Measurements from ENCODE around the gene PFDN1. TPM values are rescaled to one million over a fixed set of nuclear protein-coding genes. Genes with fewer than 3 reads are reported as not detected.

The PFDN1 gene
- total and polyA plus RNA-seq, 10 of the 15 experiments (the other 5 are each of a cell fraction or from before 2014, with no cell fraction given): 62.9 to 193 (median 102) TPM

DNA sequence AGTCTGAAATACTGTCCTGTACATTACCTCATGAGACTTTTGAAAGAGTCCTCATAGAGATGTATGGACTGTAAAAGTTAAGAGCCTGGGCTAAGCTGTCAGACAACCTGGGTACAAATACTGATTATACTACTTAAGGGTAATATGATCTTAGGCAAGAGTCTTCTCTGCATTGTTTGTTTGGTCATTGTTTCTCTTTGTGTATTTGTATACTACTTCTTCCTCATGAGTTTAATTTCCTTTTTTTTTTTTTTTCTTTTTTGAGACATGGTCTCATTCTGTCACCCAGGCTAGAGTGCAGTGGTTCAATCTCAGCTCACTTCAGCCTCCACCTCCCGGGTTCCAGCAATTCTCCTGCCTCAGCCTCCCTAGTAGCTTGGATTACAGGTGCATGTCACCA lies 2.6 kb upstream of the PFDN1 start:
- ChIA-PET SMC1A (ENCODE audit: uncharacterized antibody, unreplicated experiment) (interaction anchor here (0.9 to 1.2 kb wide), 2 partner anchors 10 to 38 kb away, joined by 3 read pairs; no protein-coding TSS in a partner anchor), POLR2A (interaction anchor here (0.6 kb wide), 2 partner anchors 94 to 256 kb away, joined by 3 to 6 read pairs; no protein-coding TSS in a partner anchor), RAD21 (ENCODE audit: unreplicated experiment) (no interaction called here), CTCF (interaction anchor here (2.4 kb wide), 1 partner anchor 47 kb away, joined by 13 read pairs; no protein-coding TSS in a partner anchor)
- Histone ChIP-seq H3K4me1 (ENCODE audit: control insufficient read depth, insufficient read depth, low read length) (no peaks in the 10 kb centered on the region), H3K9ac (ENCODE audit: control insufficient read depth, insufficient read depth, low read length) (no peak overlapping the region), H3K27ac (ENCODE audit: control insufficient read depth, insufficient read depth) (no peak overlapping the region), H2AFZ (ENCODE audit: control insufficient read depth, low read depth, low read length) (no peak overlapping the region), H3K27me3 (replicated peaks in 1 of 2; ENCODE audit: control insufficient read depth in 2 of 2, insufficient read depth in 2 of 2, low read length in 1 of 2) (no peaks in the 10 kb centered on the region), H3K9me3 (replicated peaks; ENCODE audit: control insufficient read depth, insufficient read depth, low read length) (no peaks in the 10 kb centered on the region), H3K79me2 (ENCODE audit: control insufficient read depth, insufficient read depth, low read length) (peaks cover 23% of the 10 kb centered on the region), H4K20me1 (ENCODE audit: control insufficient read depth, insufficient read depth) (no peaks in the 10 kb centered on the region), H3K36me3 (ENCODE audit: control insufficient read depth in 2 of 2, insufficient read depth in 2 of 2, low read length in 1 of 2) (no peaks in the 10 kb centered on the region), H3K4me2 (ENCODE audit: control insufficient read depth, insufficient read depth) (no peak overlapping the region), H3K4me3 (no peak overlapping the region)
- intact Hi-C loops (cut with micrococcal nuclease; ENCODE audit: unreplicated experiment) (no loop called here), in situ Hi-C loops (cut with MboI) (no loop called here)
- WGBS (ENCODE audit: insufficient coverage, insufficient replicate concordance, low lambda C conversion rate, missing lambda C conversion rate): 83% methylated on average over 1 of the region's 1 CpG
- ATAC-seq: no peak
- no peak for DNase-seq (ENCODE audit: low read depth, low spot score)
- no peak for FAIRE-seq
- no TSS peak for BruUV-seq (replicated peaks)
- TF ChIP-seq SUZ12 (IDR thresholded peaks at IDR 0.05; ENCODE audit: unreplicated experiment) (no peak), EGR1 (IDR thresholded peaks at IDR 0.05; ENCODE audit: borderline replicate concordance in 1 of 2, low read depth in 2 of 2, low read length in 2 of 2) (no peak), BACH1 (IDR thresholded peaks at IDR 0.05; ENCODE audit: borderline replicate concordance) (no peak), ZBTB33 (IDR thresholded peaks at IDR 0.05) (no peak), IKZF2 (IDR thresholded peaks at IDR 0.05) (no peak), POLR2AphosphoS2 (IDR thresholded peaks at IDR 0.05; ENCODE audit: low read depth, low read length) (no peak), EP300 (IDR thresholded peaks at IDR 0.05; ENCODE audit: borderline replicate concordance in 1 of 2, control insufficient read depth in 1 of 2, low read depth in 2 of 2, low read length in 2 of 2) (no peak), EZH2 (IDR thresholded peaks at IDR 0.05; ENCODE audit: borderline replicate concordance, control insufficient read depth, low read depth, low read length) (no peak), DPF2 (IDR thresholded peaks at IDR 0.05) (no peak), GABPA (IDR thresholded peaks at IDR 0.05; ENCODE audit: low read depth) (no peak), SRF (IDR thresholded peaks at IDR 0.05; ENCODE audit: low read depth in 2 of 2, low read length in 2 of 2) (no peak), RUNX3 (IDR thresholded peaks at IDR 0.05; ENCODE audit: low read length) (no peak), JUND (IDR thresholded peaks at IDR 0.05; ENCODE audit: low read depth, low read length) (no peak), NR2C1 (IDR thresholded peaks at IDR 0.05) (no peak), STAT3 (IDR thresholded peaks at IDR 0.05; ENCODE audit: low read depth, low read length) (no peak)
- TF ChIP-seq, protein P1, sequence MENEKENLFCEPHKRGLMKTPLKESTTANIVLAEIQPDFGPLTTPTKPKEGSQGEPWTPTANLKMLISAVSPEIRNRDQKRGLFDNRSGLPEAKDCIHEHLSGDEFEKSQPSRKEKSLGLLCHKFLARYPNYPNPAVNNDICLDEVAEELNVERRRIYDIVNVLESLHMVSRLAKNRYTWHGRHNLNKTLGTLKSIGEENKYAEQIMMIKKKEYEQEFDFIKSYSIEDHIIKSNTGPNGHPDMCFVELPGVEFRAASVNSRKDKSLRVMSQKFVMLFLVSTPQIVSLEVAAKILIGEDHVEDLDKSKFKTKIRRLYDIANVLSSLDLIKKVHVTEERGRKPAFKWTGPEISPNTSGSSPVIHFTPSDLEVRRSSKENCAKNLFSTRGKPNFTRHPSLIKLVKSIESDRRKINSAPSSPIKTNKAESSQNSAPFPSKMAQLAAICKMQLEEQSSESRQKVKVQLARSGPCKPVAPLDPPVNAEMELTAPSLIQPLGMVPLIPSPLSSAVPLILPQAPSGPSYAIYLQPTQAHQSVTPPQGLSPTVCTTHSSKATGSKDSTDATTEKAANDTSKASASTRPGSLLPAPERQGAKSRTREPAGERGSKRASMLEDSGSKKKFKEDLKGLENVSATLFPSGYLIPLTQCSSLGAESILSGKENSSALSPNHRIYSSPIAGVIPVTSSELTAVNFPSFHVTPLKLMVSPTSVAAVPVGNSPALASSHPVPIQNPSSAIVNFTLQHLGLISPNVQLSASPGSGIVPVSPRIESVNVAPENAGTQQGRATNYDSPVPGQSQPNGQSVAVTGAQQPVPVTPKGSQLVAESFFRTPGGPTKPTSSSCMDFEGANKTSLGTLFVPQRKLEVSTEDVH (IDR thresholded peaks at IDR 0.05; ENCODE audit: low read depth, partially characterized antibody): no peak
- TF ChIP-seq, protein P2, sequence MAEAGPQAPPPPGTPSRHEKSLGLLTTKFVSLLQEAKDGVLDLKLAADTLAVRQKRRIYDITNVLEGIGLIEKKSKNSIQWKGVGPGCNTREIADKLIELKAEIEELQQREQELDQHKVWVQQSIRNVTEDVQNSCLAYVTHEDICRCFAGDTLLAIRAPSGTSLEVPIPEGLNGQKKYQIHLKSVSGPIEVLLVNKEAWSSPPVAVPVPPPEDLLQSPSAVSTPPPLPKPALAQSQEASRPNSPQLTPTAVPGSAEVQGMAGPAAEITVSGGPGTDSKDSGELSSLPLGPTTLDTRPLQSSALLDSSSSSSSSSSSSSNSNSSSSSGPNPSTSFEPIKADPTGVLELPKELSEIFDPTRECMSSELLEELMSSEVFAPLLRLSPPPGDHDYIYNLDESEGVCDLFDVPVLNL (IDR thresholded peaks at IDR 0.05; ENCODE audit: low read depth, low read length): no peak
